ENCODE results near the gene CACNA1B.

CACNA1B gene

DNA sequence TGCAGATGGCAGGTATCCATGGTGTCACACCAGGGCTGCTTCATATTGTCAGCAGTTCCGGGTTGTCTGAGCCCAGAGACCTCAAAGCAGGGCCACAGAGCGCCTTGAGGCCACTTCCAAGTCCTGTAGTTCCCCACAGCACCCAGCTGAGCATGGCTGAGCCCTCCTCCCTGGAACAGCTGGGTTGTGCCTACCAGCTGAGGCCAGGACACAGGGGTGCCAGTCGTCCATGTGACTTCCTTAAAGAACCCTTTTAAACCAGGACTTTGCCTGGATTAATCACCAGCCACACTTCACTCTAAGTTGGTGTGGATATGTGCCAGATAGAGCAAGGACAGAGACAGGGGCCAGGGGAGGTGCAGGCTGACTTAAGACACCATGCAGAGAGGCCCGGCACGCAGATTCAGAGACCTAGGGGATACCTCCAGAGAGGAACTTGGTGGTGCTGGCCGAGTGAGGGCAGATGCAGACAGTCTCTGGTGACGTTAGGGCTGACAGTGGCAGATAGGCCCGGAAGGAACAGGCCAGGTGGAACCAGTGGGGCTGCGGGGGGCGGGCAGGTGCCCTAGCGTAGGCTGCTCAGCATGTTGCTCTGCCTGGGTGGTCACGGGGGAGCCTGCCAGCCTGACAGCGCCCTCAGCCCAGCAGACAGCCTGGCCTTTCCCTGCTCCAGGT, 142.7 kb downstream of the CACNA1B start:
- DNase-seq, result no peak

DNA sequence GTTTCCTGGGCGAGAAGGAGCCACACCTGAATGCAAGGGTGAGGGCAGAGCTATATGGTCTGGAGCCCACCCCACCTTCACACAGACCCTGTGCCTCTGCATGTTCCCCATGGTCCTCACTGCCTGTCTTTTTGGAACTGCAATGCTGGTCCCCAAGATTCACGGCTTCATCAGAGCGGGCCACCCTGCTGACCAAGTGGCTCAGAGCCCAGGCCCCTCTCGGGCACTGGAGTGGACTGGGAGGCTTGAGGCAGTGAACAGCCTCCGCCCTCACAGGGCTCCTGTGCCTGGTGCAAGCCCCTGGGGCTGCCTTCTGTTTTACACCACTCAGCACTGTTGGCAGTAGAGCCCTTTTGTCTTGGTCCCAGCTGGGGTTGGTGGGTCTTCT, 143.2 kb downstream of the CACNA1B start:
- DNase-seq, result no peak

DNA sequence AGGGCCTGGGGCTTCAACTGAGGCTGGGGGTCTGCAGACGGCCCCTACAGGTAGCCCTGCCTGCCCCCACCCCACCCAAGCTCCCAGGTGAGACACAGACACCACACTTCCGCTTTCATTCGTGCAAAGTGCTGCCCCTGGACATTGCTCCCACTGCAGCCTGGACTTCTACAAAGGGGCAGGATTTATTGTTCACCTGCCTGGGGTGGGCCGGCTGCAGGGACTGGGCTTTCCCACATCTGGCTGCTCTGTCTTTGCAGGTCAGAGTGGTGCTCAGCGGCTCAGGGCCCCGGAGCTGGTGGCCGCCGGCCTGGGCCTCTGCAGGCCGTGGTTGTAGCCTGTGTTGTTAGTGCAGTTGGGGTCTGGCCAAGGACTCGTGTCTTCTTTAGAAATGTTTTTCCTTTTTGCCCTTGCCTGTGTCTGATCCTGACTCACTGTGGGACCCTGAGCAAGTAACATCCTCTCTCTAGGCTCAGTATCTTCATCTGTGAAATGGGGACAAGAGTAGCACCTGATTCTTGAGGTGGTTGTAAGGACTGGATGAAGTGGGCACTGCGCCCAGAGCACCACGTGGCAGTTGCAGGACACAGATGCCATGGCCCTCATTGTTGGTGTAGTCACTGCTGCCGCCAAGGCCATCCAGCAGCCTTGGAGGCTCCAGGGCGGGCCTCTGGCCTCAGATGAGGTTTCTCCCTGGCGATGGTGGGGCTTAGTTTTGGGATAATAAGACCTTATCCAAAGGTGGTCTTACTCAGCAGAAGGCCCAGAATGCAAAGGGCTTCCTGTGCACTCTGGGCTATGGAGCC, 143.9 kb downstream of the CACNA1B start:
- DNase-seq, result no peak

DNA sequence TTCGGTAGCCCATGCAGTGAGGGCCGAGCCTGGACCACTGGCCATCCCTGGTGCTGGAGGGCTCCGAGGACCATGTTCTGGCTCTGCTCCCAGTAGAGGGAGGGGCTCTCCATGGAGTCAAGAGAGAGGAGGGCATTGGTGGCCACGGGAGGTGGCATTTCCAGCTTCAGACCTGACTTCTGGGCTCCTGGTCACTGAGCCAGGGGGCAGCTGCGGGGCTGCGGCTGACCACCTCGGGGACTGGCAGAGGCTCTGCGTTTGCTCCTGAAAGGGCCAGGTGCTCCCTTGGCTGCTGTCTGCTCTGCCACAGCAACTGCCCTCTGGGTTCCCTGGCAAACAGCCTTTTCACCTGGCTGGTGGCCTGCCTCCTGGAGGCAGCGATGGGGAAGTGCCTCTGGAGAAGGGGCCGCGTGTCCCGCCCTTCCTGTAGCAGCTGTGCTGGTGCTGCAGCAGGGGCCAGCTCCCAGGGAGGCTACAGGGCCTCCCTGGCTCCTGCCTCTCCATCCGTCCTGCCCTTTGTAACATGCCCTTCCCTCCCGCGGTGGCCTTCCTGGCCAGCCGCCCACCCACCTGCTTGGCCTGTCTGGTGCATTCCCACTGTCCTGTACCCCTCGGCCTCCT, 144.6 kb downstream of the CACNA1B start:
- peak; percentile 20 for DNase-seq

DNA sequence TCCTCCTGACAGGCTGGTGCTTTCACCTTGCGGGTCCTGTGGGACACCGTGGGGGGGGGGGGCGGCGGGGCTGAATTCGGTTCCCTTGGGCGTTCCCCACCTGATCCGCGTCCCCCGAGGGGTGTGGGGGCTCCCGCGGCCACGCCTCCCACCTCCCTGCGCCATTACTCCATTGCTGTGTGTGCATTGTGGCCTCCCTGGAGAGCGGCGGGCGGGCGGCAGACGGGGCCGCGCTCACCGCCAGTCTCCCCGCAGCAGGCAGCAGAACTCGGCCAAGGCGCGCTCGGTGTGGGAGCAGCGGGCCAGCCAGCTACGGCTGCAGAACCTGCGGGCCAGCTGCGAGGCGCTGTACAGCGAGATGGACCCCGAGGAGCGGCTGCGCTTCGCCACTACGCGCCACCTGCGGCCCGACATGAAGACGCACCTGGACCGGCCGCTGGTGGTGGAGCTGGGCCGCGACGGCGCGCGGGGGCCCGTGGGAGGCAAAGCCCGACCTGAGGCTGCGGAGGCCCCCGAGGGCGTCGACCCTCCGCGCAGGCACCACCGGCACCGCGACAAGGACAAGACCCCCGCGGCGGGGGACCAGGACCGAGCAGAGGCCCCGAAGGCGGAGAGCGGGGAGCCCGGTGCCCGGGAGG, 145.3 kb downstream of the CACNA1B start:
- no peak for DNase-seq

DNA sequence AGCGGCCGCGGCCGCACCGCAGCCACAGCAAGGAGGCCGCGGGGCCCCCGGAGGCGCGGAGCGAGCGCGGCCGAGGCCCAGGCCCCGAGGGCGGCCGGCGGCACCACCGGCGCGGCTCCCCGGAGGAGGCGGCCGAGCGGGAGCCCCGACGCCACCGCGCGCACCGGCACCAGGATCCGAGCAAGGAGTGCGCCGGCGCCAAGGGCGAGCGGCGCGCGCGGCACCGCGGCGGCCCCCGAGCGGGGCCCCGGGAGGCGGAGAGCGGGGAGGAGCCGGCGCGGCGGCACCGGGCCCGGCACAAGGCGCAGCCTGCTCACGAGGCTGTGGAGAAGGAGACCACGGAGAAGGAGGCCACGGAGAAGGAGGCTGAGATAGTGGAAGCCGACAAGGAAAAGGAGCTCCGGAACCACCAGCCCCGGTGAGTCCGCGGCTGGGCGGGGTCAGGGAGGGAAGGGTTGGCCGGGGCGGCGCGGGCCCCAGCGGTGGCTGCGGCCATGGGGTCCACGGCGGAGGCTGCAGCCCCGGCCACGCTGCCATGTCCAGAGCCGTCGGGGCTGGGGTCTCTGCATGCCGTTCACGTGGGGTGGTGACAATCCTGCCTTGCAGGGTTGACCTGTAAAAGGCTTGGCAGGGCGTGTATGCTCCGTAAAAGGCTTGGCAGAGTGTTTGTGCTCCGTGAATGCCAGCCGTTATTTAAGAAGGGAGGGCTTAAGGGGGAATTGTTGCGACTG, 146.0 kb downstream of the CACNA1B start:
- no peak for DNase-seq

DNA sequence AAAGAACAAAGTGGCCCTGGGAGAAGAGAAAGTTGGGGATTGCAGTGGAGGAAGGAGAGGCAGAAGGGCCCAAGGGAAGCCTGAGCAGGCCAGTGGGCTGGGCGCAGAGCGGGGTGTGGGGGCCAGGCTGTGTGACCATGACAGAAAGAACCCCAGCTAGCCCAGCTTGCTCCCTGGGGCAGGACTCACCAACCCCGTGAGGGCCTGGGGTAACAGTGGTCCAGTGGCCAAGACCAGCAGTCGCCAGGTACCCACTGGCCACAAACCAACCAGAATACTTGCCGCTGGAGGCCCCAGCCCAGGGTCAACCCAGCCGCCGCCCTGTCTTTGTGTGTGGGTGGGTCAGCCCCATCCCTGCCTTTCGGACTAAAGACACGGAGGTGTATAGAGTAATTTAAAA, 146.5 kb downstream of the CACNA1B start:
- no peak for DNase-seq

DNA sequence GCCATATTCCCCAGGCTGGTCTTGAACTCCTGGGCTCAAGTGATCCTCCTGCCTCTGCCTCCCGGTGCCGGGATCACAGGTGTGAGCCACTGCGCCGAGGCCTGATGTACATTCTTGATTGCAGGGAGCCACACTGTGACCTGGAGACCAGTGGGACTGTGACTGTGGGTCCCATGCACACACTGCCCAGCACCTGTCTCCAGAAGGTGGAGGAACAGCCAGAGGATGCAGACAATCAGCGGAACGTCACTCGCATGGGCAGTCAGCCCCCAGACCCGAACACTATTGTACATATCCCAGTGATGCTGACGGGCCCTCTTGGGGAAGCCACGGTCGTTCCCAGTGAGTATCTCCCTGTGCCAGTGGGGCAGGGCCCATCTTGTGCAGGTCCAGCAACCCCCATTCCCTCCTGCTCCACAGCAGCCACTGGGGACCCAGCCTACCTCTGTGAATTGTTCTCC, 147.3 kb downstream of the CACNA1B start:
- no peak for DNase-seq

DNA sequence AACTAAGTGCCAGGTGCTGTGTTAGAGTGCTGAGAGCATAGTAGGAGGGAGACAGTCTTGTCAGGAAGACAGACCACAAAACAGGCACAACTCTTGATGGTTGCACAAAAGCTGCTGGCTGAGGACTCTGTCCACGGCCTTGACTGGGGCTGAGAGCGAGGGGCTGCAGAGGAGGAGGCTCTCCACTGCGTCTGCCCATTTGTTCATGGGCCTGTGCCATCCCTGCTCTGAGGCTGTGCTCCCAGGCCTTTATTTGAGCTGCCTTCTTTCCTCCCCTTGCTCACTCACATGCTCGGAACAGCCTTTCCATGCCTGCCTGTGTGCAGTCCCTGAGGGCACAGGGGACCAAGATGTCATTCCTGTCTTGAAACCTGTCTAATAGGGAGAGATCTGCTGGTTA, 147.8 kb downstream of the CACNA1B start:
- no peak for DNase-seq

DNA sequence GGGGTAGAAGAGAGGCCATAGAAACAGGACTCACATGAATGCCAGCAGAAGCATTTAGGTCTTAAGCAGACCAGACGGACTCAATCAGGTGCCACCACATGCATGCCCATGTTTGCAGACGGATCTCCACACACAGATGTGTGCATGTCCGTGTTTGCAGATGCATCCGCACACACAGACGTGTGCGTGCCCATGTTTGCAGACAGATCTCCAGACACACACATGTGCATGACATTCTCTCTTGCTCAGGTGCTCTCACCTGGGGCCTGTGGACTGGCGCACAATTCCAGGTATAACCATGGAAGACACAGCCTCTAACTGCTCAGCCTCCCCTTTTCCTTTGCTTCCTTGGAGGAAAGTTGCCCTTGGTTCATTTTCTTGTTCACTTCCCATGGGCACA, 148.3 kb downstream of the CACNA1B start:
- DNase-seq, result no peak

DNA sequence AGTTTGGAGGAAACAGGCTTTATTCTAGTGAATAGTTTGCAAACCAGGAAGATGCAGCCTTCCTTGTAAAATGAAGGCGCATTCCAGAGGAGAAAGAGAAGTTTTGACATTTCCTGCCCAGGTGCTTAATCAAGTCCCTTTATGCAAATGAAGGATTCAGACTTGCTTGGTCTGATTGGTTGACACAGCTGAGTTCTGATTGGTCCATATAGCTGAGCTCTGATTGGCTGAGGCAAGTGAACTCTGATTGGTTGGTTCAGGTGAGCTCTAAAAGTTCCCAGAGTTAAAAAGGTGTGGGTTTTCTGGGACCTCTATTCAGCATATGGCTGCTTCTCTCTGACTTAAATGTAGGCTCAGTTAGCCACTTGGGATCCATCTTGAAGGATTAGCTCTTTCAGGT, 151.0 kb downstream of the CACNA1B start:
- DNase-seq, result no peak

DNA sequence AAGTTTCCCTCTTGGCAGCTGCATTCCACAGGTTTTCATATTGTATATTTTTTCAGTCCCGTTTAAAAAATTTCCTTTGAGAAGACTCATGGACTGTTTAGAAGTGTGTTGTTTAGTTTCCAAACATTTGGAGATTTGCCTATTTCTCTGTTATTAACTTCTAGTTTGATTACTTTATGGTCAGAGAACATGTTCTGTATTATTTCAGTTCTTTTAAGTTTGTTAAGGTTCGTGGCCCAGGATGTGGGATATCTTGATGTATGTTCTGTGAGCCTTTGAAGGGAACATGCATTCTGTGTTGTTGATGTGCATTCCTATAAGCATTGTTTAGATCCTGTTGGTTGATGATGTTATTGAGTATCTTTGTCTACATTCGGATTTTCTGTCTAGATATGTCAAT, 153.6 kb downstream of the CACNA1B start:
- no peak for DNase-seq

DNA sequence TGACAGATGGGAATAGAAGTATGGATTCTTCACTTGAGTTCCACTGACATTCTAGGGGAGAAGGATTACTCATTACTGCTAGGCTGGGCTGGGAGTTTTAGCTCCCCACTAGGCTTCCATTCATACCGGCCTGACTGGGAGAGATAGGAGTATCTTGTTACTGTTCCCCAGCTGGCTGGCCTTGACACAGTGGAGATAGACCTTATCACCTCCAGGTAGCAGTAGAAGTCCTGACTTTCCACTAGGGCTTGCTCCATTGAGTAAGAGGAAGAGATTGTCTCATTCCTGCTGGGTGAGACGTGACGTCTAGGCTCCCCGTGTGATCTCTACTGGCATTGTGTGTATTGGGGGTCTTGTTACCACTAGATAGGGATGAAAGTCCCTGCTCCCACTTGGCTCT, 156.4 kb downstream of the CACNA1B start:
- no peak for DNase-seq

DNA sequence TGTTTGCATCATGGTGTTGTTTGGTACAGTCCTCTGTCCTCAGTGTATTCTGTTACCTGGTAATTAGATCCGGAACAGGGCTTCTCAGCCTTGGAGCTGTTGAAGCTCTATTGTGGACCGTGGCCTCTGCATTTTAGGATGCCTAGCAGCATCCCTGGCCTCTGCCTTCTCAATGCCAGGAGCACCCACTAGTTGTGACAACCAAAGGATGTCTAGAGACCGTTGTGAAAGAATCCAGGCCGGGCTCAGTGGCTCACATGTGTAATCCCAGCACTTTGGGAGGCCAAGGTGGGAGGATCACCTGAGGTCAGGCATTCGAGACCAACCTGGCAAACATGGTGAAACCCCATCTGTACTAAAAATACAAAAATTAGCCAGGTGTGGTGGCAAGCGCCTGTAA, 159.6 kb downstream of the CACNA1B start:
- no peak for DNase-seq

DNA sequence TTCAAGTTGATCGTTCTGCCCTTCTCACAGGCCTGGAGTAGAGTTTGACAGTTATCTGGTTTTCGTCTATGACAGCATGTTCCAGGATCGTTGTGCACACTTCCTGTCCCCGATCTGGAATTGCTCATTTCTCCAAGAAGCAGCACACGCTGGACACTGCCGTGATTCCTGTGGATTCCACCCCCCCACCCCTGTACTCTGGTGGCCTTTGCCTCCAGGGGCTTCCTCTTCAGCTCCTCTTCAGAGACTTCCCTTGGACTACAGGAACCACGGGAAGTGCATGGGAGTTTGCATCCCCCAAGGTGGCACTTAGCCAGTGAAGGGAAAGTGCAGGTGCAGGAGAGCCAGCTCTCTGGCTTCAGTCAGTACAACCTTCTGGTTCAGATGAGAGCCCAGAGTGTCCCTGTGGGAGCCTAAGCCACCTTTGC, 160.7 kb downstream of the CACNA1B start:
- no peak for DNase-seq

DNA sequence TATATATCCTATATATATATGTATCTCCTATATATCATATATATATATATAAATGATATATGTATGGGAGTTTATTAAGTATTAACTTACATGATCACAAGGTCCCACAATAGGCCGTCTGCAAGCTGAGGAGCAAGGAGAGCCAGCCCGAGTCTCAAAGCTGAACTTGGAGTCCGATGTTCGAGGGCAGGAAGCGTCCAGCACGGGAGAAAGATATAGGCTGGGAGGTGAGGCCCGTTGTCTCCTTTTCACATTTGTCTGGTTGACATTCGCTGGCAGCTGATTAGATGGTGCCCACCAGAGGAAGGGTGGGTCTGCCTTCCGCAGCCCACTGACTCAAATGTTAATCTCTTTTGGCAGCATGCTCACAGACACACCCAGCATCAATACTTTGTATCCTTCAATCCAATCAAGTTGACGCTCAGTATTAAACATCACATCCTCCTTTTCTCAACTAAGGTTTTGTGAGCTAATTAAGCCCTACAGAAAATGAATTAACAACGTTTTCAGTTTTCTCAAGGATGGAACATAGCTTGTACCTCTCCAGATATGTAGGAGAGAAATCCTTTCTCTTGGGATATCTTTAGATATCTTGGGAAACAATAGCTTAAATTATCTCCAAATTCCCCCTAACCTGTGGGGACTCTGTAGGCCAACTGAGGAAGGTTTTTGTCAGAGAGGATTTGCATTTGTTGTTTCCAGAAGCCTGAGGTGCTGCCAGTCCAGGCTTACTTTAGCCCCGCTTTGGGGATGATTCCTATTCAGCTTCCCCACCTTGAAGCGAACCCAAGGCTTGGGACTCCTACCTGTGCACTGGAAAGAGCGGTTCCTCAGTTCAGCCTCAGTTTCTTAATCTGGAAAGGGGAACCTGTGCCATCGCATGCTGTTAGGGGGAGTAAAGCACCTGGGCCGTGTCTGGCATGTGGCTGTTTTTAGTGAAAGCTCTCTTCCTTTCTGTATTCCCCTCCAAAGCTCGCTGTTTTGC, 163.2 kb downstream of the CACNA1B start:
- no peak for DNase-seq

DNA sequence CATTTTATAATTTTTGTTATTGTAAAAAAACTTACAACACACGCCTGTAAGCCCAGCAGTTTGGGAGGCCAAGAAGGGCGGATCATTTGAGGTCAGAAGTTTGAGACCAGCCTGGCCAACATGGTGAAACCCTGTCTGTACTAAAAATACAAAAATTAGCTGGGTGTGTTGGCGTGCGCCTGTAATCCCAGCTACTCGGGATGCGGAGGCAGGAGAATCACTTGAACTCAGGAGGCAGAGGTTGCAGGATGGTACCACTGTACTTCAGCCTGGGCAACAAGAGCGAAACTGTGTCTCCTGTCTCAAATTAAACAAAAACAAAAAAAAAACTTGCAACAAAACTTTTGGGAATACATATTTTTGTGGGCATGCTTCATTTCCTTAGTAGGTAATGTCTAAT, 164.6 kb downstream of the CACNA1B start:
- DNase-seq, result no peak

DNA sequence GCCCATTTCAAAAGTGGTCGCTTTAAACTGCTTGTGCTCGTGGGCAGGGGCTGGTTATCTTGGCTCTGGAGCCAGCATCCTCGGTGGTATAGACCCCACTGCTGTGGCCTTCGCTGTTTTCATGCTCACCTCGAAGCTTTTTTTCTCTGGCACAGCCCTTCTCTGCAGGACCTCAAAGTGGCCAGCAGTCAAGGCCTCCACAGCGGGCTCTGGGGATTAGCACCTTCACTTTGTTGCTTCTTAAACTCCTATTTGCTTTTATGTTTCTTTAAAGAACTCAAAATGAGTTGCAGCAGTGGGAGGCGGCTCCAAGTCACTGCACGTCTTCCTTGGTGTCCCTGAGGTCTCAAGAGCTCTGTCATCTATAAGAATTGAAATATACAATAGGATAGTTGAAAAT, 165.1 kb downstream of the CACNA1B start:
- DNase-seq, result no peak

DNA sequence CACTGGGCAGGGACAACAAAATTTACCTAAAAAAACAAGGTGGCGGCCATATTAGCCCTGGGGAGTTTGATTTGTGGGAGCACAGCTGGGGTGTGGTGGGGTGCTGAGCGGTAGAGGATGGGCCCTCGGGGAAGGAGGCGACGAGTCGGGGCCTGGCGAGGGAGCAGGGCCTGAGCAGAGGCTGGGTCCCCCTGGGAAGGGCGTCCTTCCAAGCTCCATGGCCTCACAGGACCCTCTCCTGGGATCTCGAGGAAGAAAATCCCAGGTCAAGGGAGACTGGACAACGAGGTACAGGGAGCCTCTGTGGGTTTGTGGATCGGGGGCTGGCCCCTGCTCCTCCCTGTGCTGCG, 165.5 kb downstream of the CACNA1B start:
- no peak for DNase-seq

DNA sequence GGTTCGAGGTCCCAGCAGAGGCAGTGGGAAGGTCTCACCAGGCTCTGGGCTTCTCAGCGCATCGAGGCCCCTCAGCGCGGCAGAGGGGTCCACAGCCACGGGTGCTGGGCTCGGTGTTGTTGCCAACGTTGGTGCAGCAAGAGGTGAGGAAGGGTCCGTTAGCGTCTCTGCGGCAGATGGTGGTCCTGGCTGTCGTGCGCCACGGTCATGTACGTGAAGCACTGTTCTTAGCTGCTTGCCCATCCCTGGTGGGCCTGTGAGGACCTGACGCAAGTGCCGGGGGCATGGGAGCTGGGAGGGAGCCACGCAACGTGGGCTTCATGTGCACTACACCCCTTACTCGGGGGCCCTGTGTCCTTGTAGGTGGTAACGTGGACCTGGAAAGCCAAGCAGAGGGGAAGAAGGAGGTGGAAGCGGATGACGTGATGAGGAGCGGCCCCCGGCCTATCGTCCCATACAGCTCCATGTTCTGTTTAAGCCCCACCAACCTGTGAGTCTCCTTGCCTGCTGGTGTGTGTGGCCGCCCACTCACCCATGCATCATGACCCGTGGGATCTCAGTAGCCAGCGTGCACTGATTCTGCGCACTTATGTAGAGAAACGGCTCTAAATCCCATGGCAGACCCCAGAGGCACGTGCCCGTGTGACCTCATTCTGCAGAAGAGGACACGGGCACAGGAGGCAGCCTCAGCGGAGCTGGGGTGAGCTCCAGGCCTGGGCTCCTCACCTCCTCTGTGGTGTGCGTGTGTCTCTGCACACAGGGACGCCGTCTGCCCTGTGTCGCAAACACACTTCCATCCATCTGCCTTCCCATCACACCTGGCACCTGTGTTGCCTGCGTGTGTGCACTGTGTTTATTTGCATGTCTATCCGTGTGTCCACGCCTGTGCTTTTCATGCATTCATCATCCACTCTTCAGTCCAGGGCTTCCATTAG, 166.1 kb downstream of the CACNA1B start:
- no peak for DNase-seq

All from NCI-H1694 (cell line).